Mesenteric fat pad (tissue), 1 donor: ENCODE measurements around the gene MCMBP. TPM values are rescaled to one million over a fixed set of nuclear protein-coding genes. Genes with fewer than 3 reads are reported as not detected.
"Not testable (repeated sequence)": the region's sequence is repeated elsewhere in the genome, so short reads cannot be mapped to it uniquely, and the experiment has no call there.

Experiments used
- DNase-seq: peaks from one replicate; pipeline ENCODE4 v3.0.0-alpha.2; 2020; ENCODE audit warnings: low spot score
- long read RNA-seq: library from polyadenylated mRNA; unstranded; transcript quantifications from one replicate; pipeline ENCODE4 v2.0.0, GENCODE V29; 2020
- total RNA-seq: library from RNA; stranded (reverse); fragmentation: NEBNext Ultra II Directional; extraction: Animal tissue kit (Norgen Biotek cat#: 25700); gene quantifications from one replicate; pipeline ENCODE4 v1.2.1, GENCODE V29; 2021
- donor health status: DM: yes; HTN: yes; CAD: no.

MCMBP gene
- total RNA-seq, result 56.0 TPM
- long read RNA-seq, partial matches to known transcripts, result 12 of 19 reads
- long read RNA-seq, other reads (novel, unspliced or antisense), result 5 of 19 reads

GRCh38 chr10:119872610-119872859, at the start of gene MCMBP:
TSS of gene MCMBP (minus strand) at chr10:119872843. CDS start at chr10:119872584, 259 bp downstream.
- no peak for DNase-seq

GRCh38 chr10:119919826-119920225, 47.2 kb upstream of the MCMBP start:
- no peak for DNase-seq

GRCh38 chr10:119919271-119919670, 46.6 kb upstream of the MCMBP start:
- no peak for DNase-seq

- DNase-seq, result no peak
These were observed 45.1 kb upstream of the MCMBP start for GRCh38 chr10:119917777-119918176.

GRCh38 chr10:119910689-119911088, 38.0 kb upstream of the MCMBP start:
- DNase-seq, result no peak

- DNase-seq, result no peak
These were observed 35.5 kb upstream of the MCMBP start for GRCh38 chr10:119908166-119908565.

- not testable (repeated sequence) for DNase-seq
These were observed 35.1 kb upstream of the MCMBP start for GRCh38 chr10:119907695-119908094.

GRCh38 chr10:119903946-119904666, 31.5 kb upstream of the MCMBP start:
- DNase-seq, result no peak

- no peak for DNase-seq
These were observed 25.9 kb upstream of the MCMBP start for GRCh38 chr10:119898577-119898976.

- no peak for DNase-seq
These were observed 24.5 kb upstream of the MCMBP start for GRCh38 chr10:119896937-119897770.

GRCh38 chr10:119896061-119896655, 23.5 kb upstream of the MCMBP start:
- no peak for DNase-seq

GRCh38 chr10:119893845-119894427, 21.3 kb upstream of the MCMBP start:
- DNase-seq, result no peak

GRCh38 chr10:119893074-119893473, 20.4 kb upstream of the MCMBP start:
- no peak for DNase-seq

- DNase-seq, result peak; percentile 99
These were observed 19.8 kb upstream of the MCMBP start, which contains the start of gene SEC23IP for GRCh38 chr10:119892188-119893065. TSS of gene SEC23IP (plus strand) at chr10:119892730. CDS start at chr10:119892783, 53 bp downstream.

- not testable (repeated sequence) for DNase-seq
These were observed 19.2 kb upstream of the MCMBP start for GRCh38 chr10:119891849-119892187.

GRCh38 chr10:119890307-119890706, 17.7 kb upstream of the MCMBP start:
- not testable (repeated sequence) for DNase-seq

GRCh38 chr10:119889201-119889600, 16.6 kb upstream of the MCMBP start:
- DNase-seq, result not testable (repeated sequence)

- not testable (repeated sequence) for DNase-seq
These were observed 16.1 kb upstream of the MCMBP start for GRCh38 chr10:119888715-119889114.

GRCh38 chr10:119886070-119886469, 13.4 kb upstream of the MCMBP start:
- not testable (repeated sequence) for DNase-seq

- DNase-seq, result not testable (repeated sequence)
These were observed 11.4 kb upstream of the MCMBP start for GRCh38 chr10:119883901-119884611.
